Stimulated activated CD4-positive, alpha-beta T cell treated with anti-CD3 and anti-CD28 coated beads, TNF-alpha, amount 100 ng/mL, for 1 hour (primary cell): ENCODE measurements around the gene ARMH1.

ENCODE experiments used
- DNase-seq, 3 donors: peaks; one replicate each; pipeline ENCODE4 v3.0.0-alpha.2; 2020; ENCODE audit warnings: low read depth in 3 of 3, low spot score in 1 of 3

ARMH1 gene

DNA sequence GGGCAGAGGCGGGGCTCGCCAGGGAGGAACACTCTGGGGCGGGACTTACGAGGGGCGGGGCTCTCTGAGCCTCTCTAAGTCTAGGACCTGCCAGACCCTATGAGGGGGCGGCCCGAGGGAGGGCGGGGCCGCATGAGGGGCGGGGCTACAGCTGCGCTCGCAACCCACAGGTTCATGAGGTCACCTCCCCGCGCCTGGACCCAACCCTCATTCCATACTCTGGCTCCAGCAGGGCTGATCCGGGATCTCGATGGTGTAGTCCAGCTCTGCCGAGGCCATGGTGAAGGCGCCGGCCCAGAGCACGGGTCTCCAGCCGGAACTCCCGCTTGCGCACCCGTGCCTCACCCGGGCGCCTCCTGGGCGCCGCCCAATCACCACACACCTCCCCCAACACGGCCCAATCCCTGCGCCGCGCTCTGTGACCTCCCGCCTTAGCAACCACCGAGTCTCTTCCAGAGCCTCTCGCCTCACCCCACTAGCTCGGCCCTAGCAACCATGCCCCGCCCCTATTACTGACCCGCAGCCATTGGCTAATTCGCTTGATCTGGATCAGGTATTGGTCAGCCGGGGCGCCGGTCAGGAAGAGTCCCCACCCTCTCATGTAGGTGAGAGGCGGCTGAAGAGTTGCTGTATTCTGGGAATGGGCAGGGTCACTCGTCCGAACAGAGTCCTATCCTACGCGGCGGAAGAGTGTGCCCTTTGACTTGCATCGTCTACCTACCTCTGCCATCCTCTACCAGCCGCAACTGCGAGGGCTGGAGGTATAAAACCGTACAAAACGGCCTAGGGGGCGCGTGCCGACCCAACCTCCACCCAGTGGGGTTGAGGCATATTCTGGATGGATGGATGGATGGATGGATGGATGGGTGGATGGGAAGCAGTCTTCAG, at the start of gene ARMH1, which contains the start of gene TMEM53:
ARMH1 (plus strand) TSS at position 602 of the 888 bp plus-strand sequence. CDS start 14,984 bp downstream, outside the sequence.
TMEM53 (minus strand) TSS at position 369 of the 888 bp plus-strand sequence; CDS start at position 279, 90 bp downstream.
- DNase-seq = peak; percentile 88 to 91 (median 89)

DNA sequence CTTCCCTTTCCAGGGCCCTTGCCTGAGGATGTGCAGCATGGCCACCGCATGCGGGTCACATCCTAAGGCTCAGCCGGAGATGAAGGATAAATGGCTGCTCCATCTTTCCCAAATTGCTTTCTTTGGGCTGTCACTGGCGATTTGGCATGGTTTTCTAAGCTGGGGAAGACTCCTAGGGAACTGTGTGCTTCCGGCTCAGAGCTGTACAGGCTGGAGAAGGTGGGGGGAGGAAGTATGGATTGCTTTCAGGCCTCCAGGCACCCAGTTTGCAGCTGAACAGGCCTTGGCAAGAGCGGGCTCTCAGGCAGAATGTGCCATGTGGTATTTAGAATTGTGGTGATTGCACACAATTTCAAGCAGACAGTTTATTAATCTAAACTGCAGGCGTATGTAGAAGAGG, 49.2 kb upstream of the ARMH1 start:
- no peak for DNase-seq

DNA sequence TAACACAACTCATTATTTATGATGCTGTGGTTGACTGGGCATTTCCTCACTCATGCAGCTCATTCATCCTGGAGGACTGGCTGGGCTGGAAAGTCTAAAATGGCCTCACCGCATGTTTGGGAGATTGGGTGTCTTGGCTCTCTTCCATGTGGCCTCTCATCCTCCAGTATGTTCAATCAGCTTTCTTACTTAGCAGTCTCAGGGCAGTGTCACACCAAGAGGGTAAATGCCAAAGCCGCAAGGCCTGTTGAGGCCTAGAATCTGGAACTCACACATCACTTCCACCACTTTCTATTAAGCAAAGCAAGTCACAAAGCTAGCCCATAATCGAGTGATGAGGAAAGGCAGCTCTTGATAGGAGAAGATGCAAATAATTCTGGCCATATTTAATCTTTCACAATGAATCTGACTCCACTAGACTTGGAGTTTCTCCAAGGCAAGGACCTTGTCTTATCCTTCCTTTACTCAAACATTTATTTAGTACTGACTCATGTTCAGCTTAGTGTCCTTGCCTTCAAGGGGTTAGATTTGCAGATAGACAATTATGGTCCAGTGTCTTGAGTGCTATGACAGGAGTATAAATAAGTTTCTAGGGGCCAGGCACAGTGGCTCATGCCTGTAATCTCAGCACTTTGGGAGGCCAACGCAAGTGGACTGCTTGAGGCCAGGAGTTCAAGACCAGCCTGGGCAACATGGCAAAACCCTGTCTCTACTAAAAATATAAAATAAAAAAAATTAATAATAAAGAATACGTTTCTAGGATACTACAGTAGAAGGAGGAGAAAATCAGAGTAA, 45.4 kb upstream of the ARMH1 start:
- no peak for DNase-seq

DNA sequence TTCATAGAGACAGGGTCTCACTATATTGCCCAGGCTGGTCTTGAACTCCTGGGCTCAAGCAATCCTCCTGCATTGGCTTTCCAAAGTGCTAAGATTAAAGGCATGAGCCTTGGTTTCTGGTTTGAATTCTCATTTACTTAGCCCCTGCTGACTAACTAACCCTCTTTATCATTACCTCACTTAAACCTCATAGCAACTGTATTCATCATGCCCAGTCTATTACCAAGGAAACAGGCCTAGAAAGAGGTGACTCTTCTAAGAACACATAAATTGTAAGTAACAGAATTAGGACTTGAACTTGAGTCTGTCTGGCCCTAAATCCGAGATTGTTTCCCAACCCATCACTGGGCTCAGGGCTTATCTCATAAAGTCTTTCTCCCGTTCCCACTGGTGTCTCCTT, 44.4 kb upstream of the ARMH1 start:
- no peak for DNase-seq

DNA sequence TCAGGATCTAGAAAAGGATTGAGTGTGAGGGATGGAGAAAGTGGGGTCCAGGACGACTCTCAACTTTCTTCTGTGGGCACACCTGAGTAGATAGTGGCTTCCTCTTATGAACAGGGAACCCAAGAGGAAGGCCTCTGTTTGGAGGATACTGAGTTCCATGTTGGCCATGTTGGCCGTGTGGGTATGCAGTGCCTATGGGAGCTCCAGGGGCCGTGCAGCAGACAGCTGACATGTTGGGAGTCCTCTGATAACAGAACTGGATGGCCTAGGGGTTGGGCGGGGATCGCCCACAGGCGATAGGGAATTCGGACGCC, 43.2 kb upstream of the ARMH1 start:
- DNase-seq = no peak

DNA sequence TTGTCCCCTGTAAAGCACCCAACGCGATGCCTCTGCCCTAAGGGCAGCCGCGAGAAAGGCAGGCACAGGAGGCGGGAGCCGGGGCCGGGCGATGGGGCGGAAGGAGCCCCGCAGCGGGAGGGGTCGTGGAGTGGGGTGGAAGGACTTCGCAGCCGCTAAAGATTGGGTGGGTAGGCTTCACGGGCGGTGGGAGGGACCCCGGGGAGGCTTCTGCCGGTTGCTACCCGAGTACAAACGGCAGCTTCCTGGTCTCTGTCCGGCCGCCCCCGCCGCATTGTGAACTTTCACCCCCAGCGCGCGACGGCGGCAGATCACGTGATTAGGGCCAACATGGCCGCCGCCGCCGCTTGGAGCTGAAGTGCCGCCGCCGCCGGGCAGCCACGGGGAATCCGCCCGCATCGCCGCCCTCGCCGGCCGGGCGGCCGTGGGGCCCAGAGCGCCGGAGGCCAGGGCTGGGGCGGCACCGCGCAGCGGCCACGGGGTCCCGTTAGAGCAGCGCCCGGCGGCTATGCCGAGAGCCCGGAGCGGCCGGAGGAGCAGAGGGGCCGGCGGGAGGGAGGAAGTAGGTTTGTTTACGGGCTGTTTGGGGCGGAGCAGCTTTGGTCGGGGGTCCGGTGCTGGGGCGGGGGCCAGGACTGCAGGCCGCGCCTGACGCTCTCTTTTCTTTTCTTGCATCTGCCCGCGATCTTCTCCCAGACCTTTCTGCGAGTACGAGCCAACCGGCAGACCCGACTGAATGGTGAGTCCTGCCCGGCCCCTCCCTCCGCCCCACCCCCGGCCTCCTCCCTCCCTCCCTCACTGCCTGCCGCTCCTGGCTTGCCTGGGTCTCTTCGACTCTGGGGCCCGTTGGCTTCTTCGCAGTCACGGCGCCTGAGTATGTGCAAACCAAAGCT, 42.6 kb upstream of the ARMH1 start:
- peak; percentile 66 to 85 (median 71) for DNase-seq

DNA sequence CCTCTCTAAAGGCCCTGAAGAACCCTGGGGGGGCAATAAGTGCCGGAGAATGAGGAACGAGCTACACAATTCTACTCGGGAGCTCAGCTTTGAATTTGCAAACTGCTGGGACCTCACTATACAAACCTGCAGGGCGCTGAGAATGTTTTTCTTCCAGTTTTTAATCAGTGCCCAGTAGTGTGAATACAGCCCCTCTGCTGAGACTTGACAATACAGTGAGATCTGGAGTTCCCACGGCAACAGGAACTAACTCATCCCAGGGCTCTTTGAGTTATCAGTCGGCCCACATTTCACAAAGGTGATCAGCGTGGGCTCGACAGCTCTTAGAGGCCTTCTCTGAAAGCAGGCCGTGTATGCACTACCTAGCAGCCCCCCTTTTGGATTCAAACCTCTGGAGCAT, 41.9 kb upstream of the ARMH1 start:
- no peak for DNase-seq

DNA sequence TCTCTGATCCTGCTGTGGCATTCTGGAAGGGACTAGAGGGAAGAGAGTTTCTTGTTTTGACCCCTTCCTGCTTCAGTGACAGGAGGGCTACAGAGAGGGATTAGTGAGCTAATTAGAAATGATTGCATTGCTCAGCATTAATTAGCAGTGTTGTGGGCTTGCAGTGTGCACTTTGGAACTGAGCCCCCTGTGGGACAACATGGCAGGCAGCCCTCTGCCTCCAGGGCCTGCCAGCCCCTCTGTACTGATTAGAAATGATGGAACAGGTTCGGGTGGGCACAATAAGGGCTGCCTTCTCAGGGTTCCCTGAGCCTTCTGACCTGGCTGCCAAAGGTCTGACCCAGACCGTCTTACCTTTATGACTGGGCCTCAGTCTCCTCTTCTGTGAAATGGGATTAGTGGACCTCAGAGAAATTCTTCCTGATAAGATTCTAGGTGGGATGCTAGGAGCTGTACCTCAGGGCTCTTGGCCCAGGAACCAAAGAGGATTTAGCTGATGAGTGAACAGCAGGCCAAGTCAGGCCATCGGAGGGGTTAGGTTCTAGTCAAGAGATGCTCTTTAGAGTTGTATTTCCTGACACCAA, 39.8 kb upstream of the ARMH1 start:
- DNase-seq = no peak

DNA sequence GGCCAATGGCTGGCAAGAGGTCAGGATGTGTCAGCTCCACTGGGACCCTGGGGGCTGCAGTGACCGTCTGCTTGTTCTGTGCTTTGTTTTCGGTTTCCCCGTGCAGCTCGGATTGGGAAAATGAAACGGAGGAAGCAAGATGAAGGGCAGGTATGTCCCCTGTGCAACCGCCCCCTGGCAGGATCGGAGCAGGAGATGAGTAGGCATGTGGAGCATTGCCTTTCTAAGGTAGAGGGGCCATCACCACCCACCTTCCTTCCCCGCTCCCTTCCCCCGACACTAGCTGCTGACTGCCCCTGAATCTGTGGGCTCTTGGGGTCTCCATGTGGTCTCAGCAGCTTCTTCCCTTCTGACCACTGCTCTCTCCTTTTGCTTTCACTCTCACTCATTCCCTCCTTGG, 39.1 kb upstream of the ARMH1 start:
- DNase-seq = no peak

DNA sequence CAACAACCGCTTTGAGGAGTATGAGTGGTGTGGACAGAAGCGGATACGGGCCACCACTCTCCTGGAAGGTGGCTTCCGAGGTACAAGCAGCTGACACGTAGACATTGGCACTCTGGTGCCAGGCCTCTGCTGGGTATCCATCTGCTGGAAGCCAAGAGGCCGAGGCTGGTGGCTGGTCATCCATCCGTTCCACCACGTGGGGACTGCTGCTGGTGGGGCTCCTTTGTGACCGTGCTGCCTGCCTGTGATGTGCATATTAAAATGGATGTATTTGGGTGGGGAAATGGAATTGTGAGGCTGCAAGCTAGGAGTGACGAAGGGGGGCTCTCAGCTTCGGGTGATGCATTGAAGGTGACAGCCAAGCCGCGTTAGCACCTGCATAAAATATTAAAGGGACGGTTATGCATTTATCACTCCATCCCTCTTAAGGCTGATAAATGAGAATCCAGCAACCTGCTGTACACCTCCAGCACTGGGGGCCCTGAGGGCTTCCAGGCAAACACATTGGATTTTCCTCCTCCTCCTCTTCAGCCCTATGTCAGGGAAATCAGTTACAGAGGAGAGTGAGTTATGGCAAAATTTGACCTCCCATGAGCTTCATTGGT, 38.3 kb upstream of the ARMH1 start:
- no peak for DNase-seq

DNA sequence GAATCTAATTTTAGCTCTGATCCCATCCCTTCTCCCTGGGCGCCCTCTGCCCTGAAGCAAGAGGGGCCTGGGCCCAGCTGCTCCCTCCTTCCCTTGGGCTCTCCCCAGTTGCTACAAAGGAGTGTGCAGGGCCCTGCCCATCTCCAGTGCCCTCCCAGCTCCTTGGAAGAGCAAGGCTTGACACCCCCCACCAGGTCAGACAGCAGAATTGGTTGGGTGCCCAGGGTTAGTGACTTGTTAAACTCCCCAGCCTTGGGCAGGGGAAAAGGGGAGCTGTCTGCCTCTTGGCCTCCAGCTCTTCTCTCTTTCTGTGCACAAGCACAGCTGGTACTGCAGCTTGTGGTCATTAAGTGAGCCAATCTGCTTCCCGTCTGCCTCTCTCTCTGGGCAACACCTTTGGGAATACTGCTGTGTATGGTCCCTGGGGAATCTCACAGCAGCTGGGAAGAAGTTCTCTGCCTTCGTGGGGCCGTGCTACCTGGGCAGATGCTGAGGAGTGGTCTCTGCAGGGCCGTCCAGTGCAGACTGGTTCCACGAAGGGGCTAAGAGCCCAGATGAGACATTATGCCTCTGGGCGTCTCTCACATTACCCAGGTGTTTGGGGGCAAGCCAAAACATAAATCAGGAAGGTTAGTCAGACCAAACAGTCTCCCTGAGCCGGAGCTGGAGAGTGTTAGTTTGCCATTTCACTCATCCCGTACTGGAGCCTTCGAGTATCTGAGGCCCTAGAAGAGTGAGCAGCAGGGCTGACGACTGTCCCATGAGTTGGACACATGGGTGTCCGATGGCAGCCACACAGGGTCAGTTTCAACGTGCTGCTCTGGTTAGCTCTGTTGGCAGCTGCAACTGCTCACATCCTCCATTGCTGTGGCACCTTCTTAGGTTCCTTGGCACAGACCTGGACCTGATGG, 37.6 kb upstream of the ARMH1 start:
- no peak for DNase-seq

DNA sequence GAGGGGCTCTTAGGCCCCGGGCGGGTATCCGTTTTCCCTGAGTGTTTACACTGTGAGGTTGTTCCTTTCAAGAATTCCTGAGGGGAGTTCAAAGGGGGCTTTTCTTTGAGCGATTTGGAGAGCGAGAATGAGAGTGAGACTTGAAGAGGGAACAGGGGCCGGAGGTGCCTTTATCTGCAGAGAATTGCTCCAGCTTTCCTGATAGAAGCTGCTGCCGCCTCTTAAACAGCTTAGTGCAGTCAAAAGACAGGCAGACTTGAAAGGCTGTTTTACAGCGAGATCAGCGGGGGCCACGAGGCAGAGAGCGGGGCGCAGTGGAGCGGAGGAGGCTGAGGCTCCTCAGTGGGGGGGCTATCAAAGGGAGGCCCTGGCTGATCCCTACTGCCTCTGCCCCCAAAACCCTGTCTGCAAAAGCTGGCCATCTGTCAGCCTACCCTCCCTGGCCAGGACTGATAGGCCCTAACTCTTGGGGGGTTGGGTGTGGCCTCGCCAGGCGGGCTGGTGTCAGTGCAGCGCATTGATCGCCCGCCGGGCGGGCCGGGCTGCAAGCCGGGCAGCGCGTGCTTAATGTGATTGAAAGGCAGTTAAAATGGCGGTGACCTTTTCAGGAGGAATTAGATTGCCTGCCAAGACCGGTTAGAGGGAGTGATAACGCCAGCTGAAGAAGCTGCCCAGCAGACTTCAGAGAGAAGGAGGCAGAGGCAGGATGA, 36.7 kb upstream of the ARMH1 start:
- DNase-seq = no peak

DNA sequence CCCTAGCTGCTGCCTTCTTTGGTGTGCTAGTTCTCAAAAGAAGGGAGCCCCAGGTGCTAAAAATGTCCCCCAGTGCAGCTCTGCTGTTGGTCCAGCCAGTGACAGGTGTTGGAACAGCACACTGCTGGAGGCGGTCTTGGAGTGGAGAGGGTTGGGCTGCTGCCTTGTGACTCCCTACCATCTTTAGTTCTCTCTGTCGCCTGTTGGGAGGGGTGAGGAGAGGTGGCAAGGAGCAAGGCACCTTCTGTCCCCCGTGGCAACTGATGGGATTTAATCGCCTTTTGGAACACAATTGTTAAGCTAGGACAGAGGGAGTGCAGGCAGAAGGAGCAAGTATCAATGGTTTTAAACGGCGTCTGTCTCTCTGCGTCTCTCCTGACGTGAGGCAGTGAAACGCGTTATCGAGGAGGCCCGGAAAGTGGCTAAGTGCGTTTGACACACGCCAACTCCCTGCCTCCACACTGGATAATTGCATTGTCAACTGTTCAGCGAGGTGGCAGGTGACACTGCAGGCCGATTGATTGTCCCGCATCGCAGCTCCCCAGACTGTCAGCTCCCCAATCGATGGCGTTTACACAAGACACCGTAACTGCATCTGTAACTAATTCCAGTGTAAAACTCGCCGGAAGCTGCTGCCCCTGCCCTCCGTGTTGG, 34.2 kb upstream of the ARMH1 start:
- no peak for DNase-seq

DNA sequence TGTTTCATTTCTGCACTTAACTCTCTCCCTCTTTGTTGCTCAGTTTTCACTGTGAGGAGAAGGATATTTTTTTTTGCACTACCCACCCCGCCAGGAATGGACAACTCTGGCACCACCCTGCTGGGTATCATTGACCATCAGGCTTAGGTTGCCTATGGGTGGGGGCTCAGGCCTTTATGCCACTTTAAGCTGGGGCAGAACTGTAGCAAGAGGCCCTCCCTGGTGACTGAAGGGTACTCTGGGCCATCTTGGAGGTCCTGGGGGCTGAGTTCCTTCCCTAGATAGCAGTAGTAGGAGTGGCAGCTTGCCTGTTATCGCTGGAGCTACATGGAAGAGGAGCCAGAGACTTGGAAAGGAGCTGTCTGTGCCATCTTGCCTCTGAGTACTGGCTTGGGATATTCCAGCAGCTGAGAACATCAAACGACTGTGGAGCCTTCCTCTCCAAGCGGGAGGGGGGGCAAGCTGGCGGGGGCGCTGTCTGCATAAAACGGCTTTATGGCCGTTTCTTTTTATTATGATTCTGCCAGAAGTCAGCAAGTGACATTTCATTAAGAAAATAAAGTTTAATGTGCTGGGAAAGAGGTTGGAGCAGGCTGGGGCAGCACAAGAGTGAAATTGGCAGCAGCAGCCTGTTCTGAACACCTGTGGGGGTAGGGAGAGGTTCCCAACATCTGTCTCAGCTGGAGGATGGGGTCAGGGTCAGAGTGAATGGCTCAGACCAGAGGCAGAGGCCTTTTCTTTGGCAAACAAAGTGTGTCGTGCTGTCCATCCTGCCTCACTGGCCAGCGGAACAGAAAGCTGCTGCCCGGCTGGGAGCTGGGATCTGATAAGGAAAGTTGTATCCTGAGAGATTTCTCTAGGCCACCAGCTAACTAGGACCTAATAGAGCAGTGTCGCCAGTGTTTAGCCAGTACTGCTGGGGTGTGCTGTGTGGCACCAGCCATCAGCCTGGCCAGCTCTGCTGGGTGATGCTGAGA, 33.1 kb upstream of the ARMH1 start:
- DNase-seq = no peak

DNA sequence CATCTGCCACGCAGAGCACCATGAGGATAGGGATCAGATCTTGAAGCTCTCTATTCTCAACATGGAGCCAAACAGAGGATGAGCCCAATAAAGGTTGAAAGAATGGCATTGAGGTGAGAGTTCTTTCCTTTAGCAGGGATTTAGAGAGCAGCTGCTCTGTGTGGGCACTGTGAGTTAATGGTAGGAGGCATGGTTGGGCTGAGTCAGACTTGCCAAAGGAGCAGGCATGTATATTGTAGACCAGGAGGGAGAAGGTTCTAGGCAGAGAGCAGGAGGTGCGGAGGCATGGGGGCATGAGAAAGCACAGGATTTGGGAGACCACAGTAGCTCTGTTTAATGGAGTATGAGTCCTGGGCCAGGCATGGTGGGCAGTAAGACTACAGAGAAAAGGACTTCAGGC, 32.3 kb upstream of the ARMH1 start:
- no peak for DNase-seq

DNA sequence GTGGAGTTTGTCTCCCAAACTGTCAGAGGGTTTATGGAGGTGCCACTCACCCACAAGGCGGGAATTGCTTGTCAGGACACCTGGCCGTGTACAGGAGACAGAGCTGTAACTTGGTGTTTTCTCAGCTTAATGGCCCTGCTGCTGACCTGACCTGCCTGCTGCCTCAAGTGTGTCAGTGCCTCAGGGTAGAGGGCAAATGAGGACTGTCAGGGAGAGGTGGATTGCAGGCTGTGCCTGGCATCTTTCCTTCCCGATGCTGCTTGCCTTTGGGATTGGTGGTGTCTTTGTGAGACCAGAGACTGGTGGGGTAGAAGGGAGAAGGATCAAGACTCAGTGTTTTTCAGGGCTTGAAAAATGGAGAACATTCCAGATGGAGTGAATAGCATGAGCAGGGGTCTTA, 31.6 kb upstream of the ARMH1 start:
- no peak for DNase-seq

DNA sequence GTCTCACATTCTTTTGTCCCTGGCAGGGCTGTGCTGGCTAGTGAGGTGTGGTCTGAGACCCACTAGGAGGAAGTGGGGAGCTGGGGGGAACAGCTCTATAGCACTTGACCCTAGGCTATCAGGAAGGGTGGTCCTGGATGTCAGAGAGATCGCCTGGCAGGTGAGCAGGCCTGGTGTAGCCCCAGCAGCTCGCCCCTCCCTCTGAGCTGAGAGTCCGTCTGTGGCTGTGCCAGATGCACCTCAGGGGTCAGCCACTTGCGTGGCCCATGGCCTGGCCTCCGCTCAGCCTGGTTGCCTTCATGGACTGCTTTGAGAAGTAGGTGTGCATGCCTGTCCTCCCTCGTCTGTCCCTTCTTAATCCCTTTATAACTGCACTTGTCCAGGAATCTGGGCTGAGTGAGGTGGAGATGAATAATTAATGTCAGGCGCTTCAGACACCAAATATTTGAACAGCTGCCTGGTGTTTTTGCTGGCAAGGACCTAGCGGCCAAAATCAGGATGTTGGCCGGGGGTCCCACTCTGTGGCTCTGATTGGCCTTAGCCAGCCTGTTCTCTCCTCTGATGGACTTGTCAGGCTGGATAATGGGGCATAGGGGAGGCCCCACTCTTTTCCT, 30.7 kb upstream of the ARMH1 start:
- no peak for DNase-seq
